ENCODE measurements around the gene NEGR1. TPM values are rescaled to one million over a fixed set of nuclear protein-coding genes. Genes with fewer than 3 reads are reported as not detected.

NEGR1 gene
- total RNA-seq, 1 experiment from 2014 or later = 0.44 TPM

DNA sequence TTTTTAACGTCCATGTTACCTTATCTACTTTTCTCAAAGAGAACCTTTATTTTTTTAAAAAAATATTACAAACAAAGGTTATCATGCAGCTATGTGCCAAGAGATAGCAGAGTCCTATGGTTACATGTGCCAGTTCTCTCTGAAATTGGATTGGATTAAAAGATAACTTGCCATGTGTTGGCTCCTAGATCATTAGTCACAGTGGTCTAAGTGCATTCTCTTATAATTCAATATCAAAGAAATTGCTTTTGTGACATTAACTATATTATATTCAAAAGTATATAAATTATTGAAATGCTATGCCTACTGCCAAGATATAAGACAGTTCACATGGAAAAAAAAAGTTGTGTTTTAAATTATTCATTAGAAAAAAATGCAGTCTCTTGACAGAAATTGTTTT is 494.2 kb downstream of the NEGR1 start:
- no TSS peak for BruUV-seq (replicated peaks)
- H3K4me2 ChIP-seq = no peak overlapping the region
- no peaks in the 10 kb centered on the region for H3F3A ChIP-seq (ENCODE audit: insufficient read depth, low read depth)
- DNase-seq = no peak
- intact Hi-C loops (cut with micrococcal nuclease; ENCODE audit: unreplicated experiment) = no loop called here
- H3K79me2 ChIP-seq (ENCODE audit: low read depth) = no peaks in the 10 kb centered on the region
- ChIA-PET POLR2A (ENCODE audit: unreplicated experiment) (no interaction called here), CTCF (no interaction called here)
- no peaks in the 10 kb centered on the region for H3K4me1 ChIP-seq (replicated peaks; ENCODE audit: insufficient read depth)
- no peaks in the 10 kb centered on the region for H3K9me3 ChIP-seq (ENCODE audit: insufficient read depth, low read depth)
- no peak overlapping the region for H3K4me3 ChIP-seq
- TF ChIP-seq, protein P1, sequence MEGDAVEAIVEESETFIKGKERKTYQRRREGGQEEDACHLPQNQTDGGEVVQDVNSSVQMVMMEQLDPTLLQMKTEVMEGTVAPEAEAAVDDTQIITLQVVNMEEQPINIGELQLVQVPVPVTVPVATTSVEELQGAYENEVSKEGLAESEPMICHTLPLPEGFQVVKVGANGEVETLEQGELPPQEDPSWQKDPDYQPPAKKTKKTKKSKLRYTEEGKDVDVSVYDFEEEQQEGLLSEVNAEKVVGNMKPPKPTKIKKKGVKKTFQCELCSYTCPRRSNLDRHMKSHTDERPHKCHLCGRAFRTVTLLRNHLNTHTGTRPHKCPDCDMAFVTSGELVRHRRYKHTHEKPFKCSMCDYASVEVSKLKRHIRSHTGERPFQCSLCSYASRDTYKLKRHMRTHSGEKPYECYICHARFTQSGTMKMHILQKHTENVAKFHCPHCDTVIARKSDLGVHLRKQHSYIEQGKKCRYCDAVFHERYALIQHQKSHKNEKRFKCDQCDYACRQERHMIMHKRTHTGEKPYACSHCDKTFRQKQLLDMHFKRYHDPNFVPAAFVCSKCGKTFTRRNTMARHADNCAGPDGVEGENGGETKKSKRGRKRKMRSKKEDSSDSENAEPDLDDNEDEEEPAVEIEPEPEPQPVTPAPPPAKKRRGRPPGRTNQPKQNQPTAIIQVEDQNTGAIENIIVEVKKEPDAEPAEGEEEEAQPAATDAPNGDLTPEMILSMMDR (conservative IDR thresholded peaks at IDR 0.05) = no peak
- no peak for TF ChIP-seq EZH2 (IDR thresholded peaks at IDR 0.05; ENCODE audit: low read depth)
- H2AFZ ChIP-seq = no peak overlapping the region
- H4K20me1 ChIP-seq (ENCODE audit: insufficient read depth) = no peaks in the 10 kb centered on the region
- H3K9me2 ChIP-seq (ENCODE audit: insufficient read depth) = no peaks in the 10 kb centered on the region; the same call in 1 of the 2 replicates
- no peaks in the 10 kb centered on the region for H3K27me3 ChIP-seq (ENCODE audit: insufficient read depth, low read depth)
- no peaks in the 10 kb centered on the region for H3K36me3 ChIP-seq (ENCODE audit: low read depth)
- no peak overlapping the region for H3K27ac ChIP-seq

DNA sequence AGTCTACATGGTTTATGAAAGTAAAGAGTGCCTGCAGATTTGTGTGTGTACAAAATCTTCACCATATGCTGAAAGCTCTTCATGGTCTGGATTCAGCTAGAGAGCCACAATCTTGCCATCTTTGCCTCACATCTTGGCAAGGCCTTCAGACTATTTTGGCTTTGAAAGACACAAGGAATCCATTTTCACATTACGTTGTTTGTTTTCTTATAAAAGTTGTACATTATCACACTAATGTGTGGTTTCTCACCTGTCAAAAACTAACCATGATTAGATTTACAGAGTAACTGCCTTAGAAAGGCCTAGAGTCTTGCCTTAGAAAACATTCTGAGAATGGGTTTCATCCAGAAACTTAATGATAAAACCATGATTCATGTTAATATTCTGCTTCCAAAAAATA is 494.6 kb downstream of the NEGR1 start:
- H2AFZ ChIP-seq = no peak overlapping the region
- TF ChIP-seq, protein P1 (conservative IDR thresholded peaks at IDR 0.05) = no peak
- no peak for TF ChIP-seq EZH2 (IDR thresholded peaks at IDR 0.05; ENCODE audit: low read depth)
- no peak overlapping the region for H3K4me2 ChIP-seq
- ChIA-PET POLR2A (ENCODE audit: unreplicated experiment) (no interaction called here), CTCF (no interaction called here)
- intact Hi-C loops (cut with micrococcal nuclease; ENCODE audit: unreplicated experiment) = no loop called here
- H3K9me2 ChIP-seq (ENCODE audit: insufficient read depth) = no peaks in the 10 kb centered on the region; the same call in 1 of the 2 replicates
- H3K4me1 ChIP-seq (replicated peaks; ENCODE audit: insufficient read depth) = no peaks in the 10 kb centered on the region
- DNase-seq = no peak
- BruUV-seq (replicated peaks) = no TSS peak
- no peaks in the 10 kb centered on the region for H3K9me3 ChIP-seq (ENCODE audit: insufficient read depth, low read depth)
- no peaks in the 10 kb centered on the region for H3F3A ChIP-seq (ENCODE audit: insufficient read depth, low read depth)
- no peaks in the 10 kb centered on the region for H4K20me1 ChIP-seq (ENCODE audit: insufficient read depth)
- H3K79me2 ChIP-seq (ENCODE audit: low read depth) = no peaks in the 10 kb centered on the region
- H3K36me3 ChIP-seq (ENCODE audit: low read depth) = no peaks in the 10 kb centered on the region
- no peak overlapping the region for H3K27ac ChIP-seq
- no peaks in the 10 kb centered on the region for H3K27me3 ChIP-seq (ENCODE audit: insufficient read depth, low read depth)
- no peak overlapping the region for H3K4me3 ChIP-seq

DNA sequence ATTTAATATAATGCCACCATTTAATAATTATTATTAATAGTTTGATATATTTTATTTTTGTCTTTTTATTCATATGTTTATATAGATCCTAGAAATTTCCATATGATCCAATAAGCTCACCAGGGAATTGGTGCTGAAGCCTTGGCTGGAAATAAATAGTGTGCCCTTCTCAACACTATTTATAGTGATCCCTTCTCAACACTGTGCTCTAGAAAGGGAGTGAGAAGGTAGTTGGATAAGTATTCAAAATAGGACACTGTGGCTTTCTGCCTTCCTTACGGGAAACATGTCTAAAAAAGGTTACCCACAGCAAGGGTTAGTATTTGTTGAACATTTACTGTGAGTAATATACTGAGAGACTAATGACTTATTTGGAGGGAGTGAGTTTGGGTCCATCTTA is 496.1 kb downstream of the NEGR1 start:
- Histone ChIP-seq H3K9me3 (ENCODE audit: insufficient read depth, low read depth) (no peaks in the 10 kb centered on the region), H4K20me1 (ENCODE audit: insufficient read depth) (no peaks in the 10 kb centered on the region), H3K36me3 (ENCODE audit: low read depth) (no peaks in the 10 kb centered on the region), H3K27ac (no peak overlapping the region), H3K27me3 (ENCODE audit: insufficient read depth, low read depth) (no peaks in the 10 kb centered on the region), H3K4me1 (replicated peaks; ENCODE audit: insufficient read depth) (no peaks in the 10 kb centered on the region), H3K9me2 (ENCODE audit: insufficient read depth) (no peaks in the 10 kb centered on the region; the same call in 1 of the 2 replicates), H3K4me2 (no peak overlapping the region), H3F3A (ENCODE audit: insufficient read depth, low read depth) (no peaks in the 10 kb centered on the region), H3K79me2 (ENCODE audit: low read depth) (no peaks in the 10 kb centered on the region), H3K4me3 (no peak overlapping the region), H2AFZ (no peak overlapping the region)
- CTCF ChIA-PET = no interaction called here
- TF ChIP-seq EZH2 (IDR thresholded peaks at IDR 0.05; ENCODE audit: low read depth) = no peak
- TF ChIP-seq, protein P1 (conservative IDR thresholded peaks at IDR 0.05) = no peak
- no TSS peak for BruUV-seq (replicated peaks)
- intact Hi-C loops (cut with micrococcal nuclease; ENCODE audit: unreplicated experiment) = no loop called here
- DNase-seq = no peak
- POLR2A ChIA-PET (ENCODE audit: unreplicated experiment) = no interaction called here

All from PC-9 (cell line).